Subcutaneous adipose tissue (tissue), 4 donors: ENCODE results near the gene HJV. TPM values are rescaled to one million over a fixed set of nuclear protein-coding genes. Genes with fewer than 3 reads are reported as not detected.

Source experiments
- CTCF ChIP-seq: fragments of 450-650 bp; IDR thresholded peaks from one replicate; pipeline ENCODE4 v1.5.1; 2016; ENCODE audit warnings: low read depth, mild to moderate bottlenecking, control low read depth, antibody characterized with exemption, moderate library complexity
- total RNA-seq, 4 donors: library from RNA; depleted of rRNA; stranded (reverse); fragments of >200 nt; gene quantifications; one replicate each; pipeline ENCODE4 v1.1.0, GENCODE V29; 2016

The HJV gene
- total RNA-seq, 4 donors from 2014 or later, result not detected

- no peak for TF ChIP-seq CTCF
Measured at GRCh38 chr1:145995148-145995881, 26.2 kb downstream of the HJV start.

- TF ChIP-seq CTCF, result no peak
Measured at GRCh38 chr1:145994391-145995120, 27.0 kb downstream of the HJV start.

GRCh38 chr1:145993618-145994390 lies 27.7 kb downstream of the HJV start:
- no peak for TF ChIP-seq CTCF

- no peak for TF ChIP-seq CTCF
Measured at GRCh38 chr1:145992958-145993617, 28.4 kb downstream of the HJV start.

GRCh38 chr1:145992502-145992936 lies 29.0 kb downstream of the HJV start:
- no peak for TF ChIP-seq CTCF

- TF ChIP-seq CTCF, result no peak
Measured at GRCh38 chr1:145991735-145992412, 29.7 kb downstream of the HJV start.
